Activated CD4-positive, alpha-beta T cell treated with anti-CD3 and anti-CD28 coated beads, Interleukin-2, amount 10 ng/mL, durations not matched to agents 7 days and 5 days (primary cell): ENCODE results near the gene HCLS1. TPM values are rescaled to one million over a fixed set of nuclear protein-coding genes. Genes with fewer than 3 reads are reported as not detected.
"Not testable (repeated sequence)": the region's sequence is repeated elsewhere in the genome, so short reads cannot be mapped to it uniquely, and the experiment has no call there.

Source experiments
- CTCF ChIA-PET: fragments of 350-600 bp; sonication (Branson Sonifier 250); formaldehyde crosslinking; loops from one replicate; lab custom pipeline; 2021; ENCODE audit warnings: antibody characterized with exemption; lab: Charles Lee
- POLR2A ChIA-PET: fragments of 350-600 bp; sonication (Branson Sonifier 250); formaldehyde crosslinking; loops from one replicate; lab custom pipeline; 2021; ENCODE audit warnings: antibody characterized with exemption; lab: Charles Lee
- DNase-seq: peaks from one replicate; pipeline ENCODE4 v3.0.0-alpha.2; 2020
- H3K27ac Mint-ChIP-seq: one replicate; pipeline ENCODE4 v1.8.0; 2021; ENCODE audit warnings: mild to moderate bottlenecking, moderate library complexity, mixed read lengths
- H3K27me3 Mint-ChIP-seq: one replicate; pipeline ENCODE4 v1.8.0; 2021; ENCODE audit warnings: mixed read lengths
- H3K36me3 Mint-ChIP-seq: one replicate; pipeline ENCODE4 v1.8.0; 2021; ENCODE audit warnings: low read depth, mixed read lengths
- H3K4me1 Mint-ChIP-seq: one replicate; pipeline ENCODE4 v1.8.0; 2021; ENCODE audit warnings: mixed read lengths
- H3K4me3 Mint-ChIP-seq: one replicate; pipeline ENCODE4 v1.8.0; 2021; ENCODE audit warnings: mild to moderate bottlenecking, moderate library complexity, mixed read lengths
- H3K9me3 Mint-ChIP-seq: one replicate; pipeline ENCODE4 v1.8.0; 2021; ENCODE audit warnings: mixed read lengths
- total RNA-seq, 2 experiments: library from RNA; stranded (reverse); gene quantifications; one replicate each; pipeline ENCODE4 v1.2.3, GENCODE V29; 2021

The HCLS1 gene
- total RNA-seq, result 100 to 1,000 TPM; 339 to 350 TPM

- peak; percentile 84 for DNase-seq
- Mint-ChIP-seq H3K27me3 (no peaks in the 10 kb centered on the region), H3K9me3 (peaks cover 4% of the 10 kb centered on the region), H3K4me1 (peaks cover 52% of the 10 kb centered on the region), H3K27ac (peak within 1 kb of the TSS; percentile 99), H3K4me3 (peak within 1 kb of the TSS; percentile 86), H3K36me3 (peaks cover 80% of the 10 kb centered on the region)
- ChIA-PET CTCF (interaction anchor here (0.6 to 2.3 kb wide), 12 partner anchors 9 to 118 kb away, joined by 3 to 10 read pairs (median 3); no protein-coding TSS in a partner anchor), POLR2A (interaction anchor here (0.6 to 1.0 kb wide), 4 partner anchors 30 to 857 kb away, joined by 3 to 5 read pairs (median 3); partner anchors contain the start of gene POLQ)
Observed at GRCh38 chr3:121660356-121661171, at the start of gene HCLS1. TSS of gene HCLS1 (minus strand) at chr3:121660903. CDS start at chr3:121658347, 2,556 bp downstream.

- Mint-ChIP-seq H3K9me3 (no peaks in the 10 kb centered on the region), H3K36me3 (peaks cover 51% of the 10 kb centered on the region), H3K27ac (no peak overlapping the region), H3K4me1 (peaks cover 4% of the 10 kb centered on the region), H3K27me3 (no peaks in the 10 kb centered on the region), H3K4me3 (no peak overlapping the region)
- CTCF ChIA-PET, result no interaction called here
- POLR2A ChIA-PET, result no interaction called here
- no peak for DNase-seq
Observed at GRCh38 chr3:121710347-121710746, 49.6 kb upstream of the HCLS1 start.

- no peaks in the 10 kb centered on the region for H3K9me3 Mint-ChIP-seq
- H3K27me3 Mint-ChIP-seq, result no peaks in the 10 kb centered on the region
- POLR2A ChIA-PET, result no interaction called here
- CTCF ChIA-PET, result no interaction called here
- peaks cover 48% of the 10 kb centered on the region for H3K36me3 Mint-ChIP-seq
- H3K4me1 Mint-ChIP-seq, result peaks cover 4% of the 10 kb centered on the region
- DNase-seq, result no peak
- no peak overlapping the region for H3K4me3 Mint-ChIP-seq
- H3K27ac Mint-ChIP-seq, result no peak overlapping the region
Observed at GRCh38 chr3:121707531-121708273, 47.0 kb upstream of the HCLS1 start.

GRCh38 chr3:121705541-121705940 lies 44.8 kb upstream of the HCLS1 start:
- peaks cover 4% of the 10 kb centered on the region for H3K4me1 Mint-ChIP-seq
- H3K36me3 Mint-ChIP-seq, result peaks cover 49% of the 10 kb centered on the region
- H3K9me3 Mint-ChIP-seq, result no peaks in the 10 kb centered on the region
- no peak overlapping the region for H3K27ac Mint-ChIP-seq
- no peak for DNase-seq
- POLR2A ChIA-PET, result no interaction called here
- no peaks in the 10 kb centered on the region for H3K27me3 Mint-ChIP-seq
- CTCF ChIA-PET, result interaction anchor here (2.1 kb wide), 1 partner anchor 9 kb away, joined by 9 read pairs; no protein-coding TSS in a partner anchor
- H3K4me3 Mint-ChIP-seq, result no peak overlapping the region

GRCh38 chr3:121703973-121704372 lies 43.3 kb upstream of the HCLS1 start:
- POLR2A ChIA-PET, result no interaction called here
- H3K27me3 Mint-ChIP-seq, result no peaks in the 10 kb centered on the region
- H3K27ac Mint-ChIP-seq, result no peak overlapping the region
- no peaks in the 10 kb centered on the region for H3K9me3 Mint-ChIP-seq
- H3K4me3 Mint-ChIP-seq, result no peak overlapping the region
- H3K4me1 Mint-ChIP-seq, result no peaks in the 10 kb centered on the region
- CTCF ChIA-PET, result interaction anchor here (0.6 kb wide), 1 partner anchor 11 kb away, joined by 5 read pairs; no protein-coding TSS in a partner anchor
- DNase-seq, result no peak
- peaks cover 40% of the 10 kb centered on the region for H3K36me3 Mint-ChIP-seq

- ChIA-PET CTCF (interaction anchor here (1.3 to 2.7 kb wide), 4 partner anchors 13 to 37 kb away, joined by 3 to 7 read pairs (median 4); no protein-coding TSS in a partner anchor), POLR2A (no interaction called here)
- no peak for DNase-seq
- H3K36me3 Mint-ChIP-seq, result peaks cover 18% of the 10 kb centered on the region
- no peaks in the 10 kb centered on the region for H3K27me3 Mint-ChIP-seq
- H3K4me1 Mint-ChIP-seq, result peaks cover 2% of the 10 kb centered on the region
- H3K9me3 Mint-ChIP-seq, result no peaks in the 10 kb centered on the region
- H3K4me3 Mint-ChIP-seq, result no peak overlapping the region
- H3K27ac Mint-ChIP-seq, result no peak overlapping the region
Observed at GRCh38 chr3:121698901-121699300, 38.2 kb upstream of the HCLS1 start.

GRCh38 chr3:121698476-121698875 lies 37.8 kb upstream of the HCLS1 start:
- H3K4me1 Mint-ChIP-seq, result peaks cover 2% of the 10 kb centered on the region
- DNase-seq, result no peak
- ChIA-PET POLR2A (no interaction called here), CTCF (interaction anchor here (0.9 to 2.7 kb wide), 6 partner anchors 13 to 72 kb away, joined by 3 to 7 read pairs (median 3); no protein-coding TSS in a partner anchor)
- H3K4me3 Mint-ChIP-seq, result no peak overlapping the region
- no peaks in the 10 kb centered on the region for H3K9me3 Mint-ChIP-seq
- H3K27ac Mint-ChIP-seq, result no peak overlapping the region
- H3K36me3 Mint-ChIP-seq, result peaks cover 15% of the 10 kb centered on the region
- no peaks in the 10 kb centered on the region for H3K27me3 Mint-ChIP-seq

GRCh38 chr3:121696186-121696585 lies 35.5 kb upstream of the HCLS1 start:
- ChIA-PET POLR2A (no interaction called here), CTCF (interaction anchor here (0.8 to 1.2 kb wide), 4 partner anchors 10 to 36 kb away, joined by 3 to 9 read pairs (median 4); partner anchors contain the start of gene HCLS1)
- H3K27ac Mint-ChIP-seq, result no peak overlapping the region
- peaks cover 28% of the 10 kb centered on the region for H3K36me3 Mint-ChIP-seq
- H3K27me3 Mint-ChIP-seq, result no peaks in the 10 kb centered on the region
- H3K4me1 Mint-ChIP-seq, result peaks cover 14% of the 10 kb centered on the region
- DNase-seq, result no peak
- H3K4me3 Mint-ChIP-seq, result no peak overlapping the region
- no peaks in the 10 kb centered on the region for H3K9me3 Mint-ChIP-seq

GRCh38 chr3:121692010-121692699 lies 31.5 kb upstream of the HCLS1 start:
- POLR2A ChIA-PET, result no interaction called here
- CTCF ChIA-PET, result interaction anchor here (0.7 to 2.2 kb wide), 5 partner anchors 9 to 702 kb away, joined by 3 to 10 read pairs (median 4); no protein-coding TSS in a partner anchor
- Mint-ChIP-seq H3K4me1 (peaks cover 20% of the 10 kb centered on the region), H3K27me3 (no peaks in the 10 kb centered on the region), H3K27ac (peak overlapping the region; percentile 74), H3K36me3 (peaks cover 39% of the 10 kb centered on the region), H3K9me3 (peaks cover 3% of the 10 kb centered on the region), H3K4me3 (no peak overlapping the region)
- no peak for DNase-seq

- no peak for DNase-seq
- Mint-ChIP-seq H3K36me3 (peaks cover 48% of the 10 kb centered on the region), H3K27ac (peak overlapping the region; percentile 74), H3K27me3 (no peaks in the 10 kb centered on the region), H3K9me3 (peaks cover 3% of the 10 kb centered on the region), H3K4me1 (peaks cover 19% of the 10 kb centered on the region), H3K4me3 (peak overlapping the region; percentile 26)
- ChIA-PET CTCF (interaction anchor here (0.9 to 2.2 kb wide), 7 partner anchors 9 to 38 kb away, joined by 3 to 10 read pairs (median 4); partner anchors contain the start of gene HCLS1), POLR2A (interaction anchor here (0.6 to 1.1 kb wide), 2 partner anchors 30 to 55 kb away, joined by 3 to 5 read pairs; partner anchors contain the start of gene HCLS1)
Observed at GRCh38 chr3:121690777-121691405, 30.2 kb upstream of the HCLS1 start.

GRCh38 chr3:121688747-121689146 lies 28.0 kb upstream of the HCLS1 start:
- DNase-seq, H3K27ac Mint-ChIP-seq, H3K27me3 Mint-ChIP-seq, H3K4me3 Mint-ChIP-seq, CTCF ChIA-PET, H3K9me3 Mint-ChIP-seq, POLR2A ChIA-PET: not testable (repeated sequence)
- peaks cover 58% of the 10 kb centered on the region for H3K36me3 Mint-ChIP-seq
- peaks cover 19% of the 10 kb centered on the region for H3K4me1 Mint-ChIP-seq
